Ecto neural progenitor cell (in vitro differentiated cells): ENCODE measurements around the gene APBB2.
"Not testable (repeated sequence)": the region's sequence is repeated elsewhere in the genome, so short reads cannot be mapped to it uniquely, and the experiment has no call there.

Experiments
- DNase-seq: peaks from one replicate; pipeline ENCODE4 v3.0.0-alpha.2; 2018; ENCODE audit warnings: low spot score

The APBB2 gene

GRCh38 chr4:40822420-40823166 is 391.7 kb downstream of the APBB2 start:
- peak; percentile 19 for DNase-seq

DNA sequence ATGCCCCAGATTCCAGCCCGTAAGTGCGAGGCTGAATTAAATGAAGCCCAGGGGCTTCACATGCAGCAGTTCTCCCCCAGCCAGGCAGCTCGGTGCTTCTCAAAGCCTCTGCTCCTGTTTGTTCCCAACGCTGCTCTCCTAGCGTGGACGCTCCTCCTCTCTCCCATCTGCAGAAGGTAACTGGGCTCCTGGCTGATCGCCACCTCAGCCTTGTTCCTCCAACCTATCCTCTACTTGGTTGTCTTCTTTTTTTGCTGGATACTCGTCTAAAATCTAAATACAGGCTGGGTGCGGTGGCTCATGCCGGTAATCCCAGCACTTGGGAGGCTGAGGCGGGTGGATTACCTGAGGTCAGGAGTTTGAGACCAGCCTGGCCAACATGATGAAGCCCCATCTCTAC is 394.2 kb downstream of the APBB2 start:
- peak; percentile 37 for DNase-seq

GRCh38 chr4:40817157-40817556 is 397.2 kb downstream of the APBB2 start:
- DNase-seq: not testable (repeated sequence)

GRCh38 chr4:40812856-40813255 is 401.5 kb downstream of the APBB2 start:
- DNase-seq: no peak

DNA sequence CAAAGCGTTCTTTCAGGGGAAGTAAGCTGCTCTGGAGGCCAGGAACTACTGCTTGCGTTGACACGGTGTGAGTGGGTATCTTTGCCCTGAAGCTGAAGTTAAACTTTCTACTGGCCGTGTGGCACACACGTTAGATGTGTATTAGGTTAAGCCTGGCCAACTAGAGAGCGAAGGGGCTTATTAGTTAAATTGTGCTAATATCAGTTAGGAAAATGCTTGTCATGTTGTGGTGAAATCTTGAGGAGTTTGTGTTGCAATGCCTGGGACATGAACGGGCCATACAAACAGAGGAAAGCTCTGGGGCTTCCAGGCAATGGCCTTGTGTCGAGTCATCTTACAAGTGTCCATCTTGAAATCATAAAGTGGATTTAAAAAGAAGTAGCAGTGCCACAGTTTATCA is 402.0 kb downstream of the APBB2 start:
- DNase-seq: no peak

- no peak for DNase-seq
Measured at GRCh38 chr4:40811956-40812355, 402.4 kb downstream of the APBB2 start.

- no peak for DNase-seq
Measured at GRCh38 chr4:40808926-40809457, 405.4 kb downstream of the APBB2 start.

- DNase-seq: no peak
Measured at GRCh38 chr4:40804598-40804997, 409.7 kb downstream of the APBB2 start.

DNA sequence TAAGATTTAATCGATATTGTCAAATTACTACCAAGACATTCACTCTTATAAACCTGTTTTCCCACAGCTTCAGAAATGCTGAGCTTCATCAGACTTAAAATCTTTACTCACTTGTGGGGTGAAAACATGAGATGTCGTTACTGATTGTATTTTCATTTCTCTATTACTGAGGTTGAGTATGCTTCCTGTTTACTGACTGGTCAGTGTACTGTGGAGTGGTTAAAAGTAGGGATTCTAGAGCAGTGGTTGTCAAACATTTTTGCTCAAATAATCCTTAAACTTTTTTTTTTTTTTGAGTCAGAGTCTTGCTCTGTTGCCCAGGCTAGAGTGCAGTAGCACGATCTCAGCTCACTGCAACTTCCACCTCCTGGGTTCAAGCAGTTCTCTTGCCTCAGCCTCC is 414.3 kb downstream of the APBB2 start:
- DNase-seq: no peak

- DNase-seq: no peak
Measured at GRCh38 chr4:40789771-40790170, 424.6 kb downstream of the APBB2 start.

- DNase-seq: no peak
Measured at GRCh38 chr4:40789031-40789430, 425.3 kb downstream of the APBB2 start.

DNA sequence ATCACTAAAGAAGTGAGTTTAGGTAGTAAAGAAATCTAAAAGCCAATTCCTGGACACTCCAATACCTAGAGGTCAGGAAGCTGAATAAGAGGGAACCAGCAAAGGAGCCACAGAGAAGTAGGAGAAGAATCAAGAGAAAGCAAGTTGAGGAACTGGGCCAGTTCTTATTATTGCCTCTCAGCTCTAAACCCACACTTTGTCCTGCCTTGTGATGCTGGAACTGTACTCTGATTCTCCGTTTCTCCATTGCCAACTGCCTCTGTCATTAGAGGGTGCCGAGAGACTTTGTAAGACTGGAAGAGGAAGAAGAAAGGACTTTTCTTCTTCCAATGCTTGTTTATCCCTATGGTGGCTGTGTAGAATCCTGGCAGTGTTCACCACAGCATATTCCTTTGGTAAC is 426.0 kb downstream of the APBB2 start:
- no peak for DNase-seq

DNA sequence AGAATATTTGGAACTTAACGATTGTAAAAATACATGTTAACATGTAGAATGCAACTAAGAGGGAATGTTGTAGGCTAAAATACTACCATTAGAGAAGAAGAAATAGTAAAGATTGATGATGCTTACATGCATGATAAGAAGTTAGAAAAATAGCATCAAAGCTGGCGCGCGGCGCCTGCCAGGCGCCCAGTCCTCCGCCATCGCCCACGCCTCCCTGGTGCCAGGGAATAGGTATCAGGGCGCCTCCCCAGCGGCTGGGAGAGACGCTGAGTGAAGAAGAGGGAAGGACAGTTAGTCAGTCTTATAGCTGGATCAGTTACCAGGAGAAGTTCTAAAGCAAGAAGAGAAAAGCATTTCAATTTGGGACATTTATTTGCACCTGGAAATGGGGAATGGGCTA is 428.6 kb downstream of the APBB2 start:
- no peak for DNase-seq

DNA sequence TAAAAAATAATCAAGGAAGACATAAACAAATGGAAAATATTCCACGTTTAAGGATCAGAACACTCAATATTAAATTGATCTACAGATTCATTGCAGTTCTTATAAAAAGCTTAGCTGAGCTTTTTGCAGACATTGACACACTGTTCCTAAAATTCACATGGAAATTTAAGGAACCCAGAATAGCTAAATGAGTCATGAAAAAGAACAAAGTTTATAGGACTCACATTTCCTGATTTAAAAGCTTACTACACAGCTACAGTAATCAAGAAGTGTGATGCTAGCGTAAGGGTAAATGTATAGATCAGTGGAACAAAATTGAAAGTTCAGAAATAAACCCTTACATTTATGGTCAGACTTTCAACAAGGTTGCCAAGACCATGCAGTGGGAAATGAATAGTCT is 431.5 kb downstream of the APBB2 start:
- DNase-seq: no peak

GRCh38 chr4:40778090-40778489 is 436.3 kb downstream of the APBB2 start:
- no peak for DNase-seq

- DNase-seq: no peak
Measured at GRCh38 chr4:40769266-40769665, 445.1 kb downstream of the APBB2 start.

DNA sequence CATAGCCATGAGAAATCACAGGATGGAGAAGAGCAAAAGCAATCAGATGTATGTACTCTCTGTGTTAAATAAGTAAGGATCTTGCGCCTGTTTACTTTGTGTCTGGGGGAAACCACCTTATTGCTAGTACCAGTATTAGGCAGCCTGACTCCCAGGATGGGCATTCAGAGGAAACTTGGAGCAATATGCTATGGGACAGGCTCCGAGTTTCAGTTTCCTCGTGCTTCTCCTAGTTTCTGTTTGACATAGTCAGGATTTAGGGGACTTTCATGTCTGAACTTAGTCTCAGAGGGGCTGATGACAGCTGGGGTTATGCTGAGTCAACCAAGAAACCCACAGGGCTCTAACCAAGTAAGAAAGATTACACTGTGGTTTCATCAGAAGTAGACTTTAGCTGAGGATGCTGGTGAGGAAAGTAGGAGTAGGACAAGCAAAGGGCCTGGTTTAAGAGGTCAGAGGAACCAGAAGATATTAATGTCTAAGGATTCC is 451.1 kb downstream of the APBB2 start:
- no peak for DNase-seq
